ENCODE results near the gene RASGEF1C.
"Not testable (repeated sequence)": the region's sequence is repeated elsewhere in the genome, so short reads cannot be mapped to it uniquely, and the experiment has no call there.

The RASGEF1C gene

GRCh38 chr5:180127682-180128670, 81.0 kb downstream of the RASGEF1C start:
- intact Hi-C loops (cut with DNase I), result loop anchor here (2.0 to 5.0 kb wide), 4 partner anchors 39 to 344 kb away; partner anchors contain the start of genes MAPK9 and RASGEF1C
- peak in 3 of 10 donors; percentile 16 to 82 (median 76) for DNase-seq

- DNase-seq, result peak in 7 of 10 donors; percentile 50 to 93 (median 70)
- intact Hi-C loops (cut with DNase I), result loop anchor here (5.0 kb wide), 3 partner anchors 40 to 345 kb away; partner anchors contain the start of gene MAPK9
Measured at GRCh38 chr5:180126716-180127681, 82.0 kb downstream of the RASGEF1C start.

GRCh38 chr5:180126156-180126555, 82.9 kb downstream of the RASGEF1C start:
- intact Hi-C loops (cut with DNase I), result loop anchor here (5.0 kb wide), 3 partner anchors 41 to 346 kb away; partner anchors contain the start of gene MAPK9
- not testable (repeated sequence) for DNase-seq

- intact Hi-C loops (cut with DNase I), result loop anchor here (5.0 kb wide), 3 partner anchors 43 to 348 kb away; partner anchors contain the start of gene MAPK9
- DNase-seq, result peak in 2 of 10 donors; percentile 10 to 35
Measured at GRCh38 chr5:180124662-180125061, 84.3 kb downstream of the RASGEF1C start.

GRCh38 chr5:180122875-180123274, 86.1 kb downstream of the RASGEF1C start:
- intact Hi-C loops (cut with DNase I), result no loop called here

GRCh38 chr5:180121826-180122413, 87.1 kb downstream of the RASGEF1C start:
- intact Hi-C loops (cut with DNase I), result no loop called here
- peak in 4 of 10 donors; percentile 11 to 58 (median 29) for DNase-seq

More at GRCh38 chr5:180122875-180123274, 86.1 kb downstream of the RASGEF1C start:
- no peak for DNase-seq

GRCh38 chr5:180120237-180121101, 88.5 kb downstream of the RASGEF1C start:
- intact Hi-C loops (cut with DNase I), result no loop called here
- DNase-seq, result peak in 5 of 10 donors; percentile 5 to 80 (median 50)

- DNase-seq, result peak in 3 of 10 donors; percentile 5 to 67 (median 55)
- intact Hi-C loops (cut with DNase I), result no loop called here
Measured at GRCh38 chr5:180119903-180120236, 89.1 kb downstream of the RASGEF1C start.

GRCh38 chr5:180119031-180119902, 89.7 kb downstream of the RASGEF1C start:
- peak in 4 of 10 donors; percentile 3 to 75 (median 62) for DNase-seq
- intact Hi-C loops (cut with DNase I), result no loop called here

GRCh38 chr5:180118391-180118791, 90.6 kb downstream of the RASGEF1C start:
- DNase-seq, result peak in 5 of 10 donors; percentile 4 to 69 (median 38)

GRCh38 chr5:180117000-180117725, 91.8 kb downstream of the RASGEF1C start:
- DNase-seq, result peak in 4 of 10 donors; percentile 7 to 83 (median 71)
- intact Hi-C loops (cut with DNase I), result no loop called here

More at GRCh38 chr5:180118391-180118791, 90.6 kb downstream of the RASGEF1C start:
- intact Hi-C loops (cut with DNase I), result no loop called here

GRCh38 chr5:180116077-180116999, 92.7 kb downstream of the RASGEF1C start:
- intact Hi-C loops (cut with DNase I), result no loop called here
- DNase-seq, result peak in 6 of 10 donors; percentile 1 to 82 (median 34)

- intact Hi-C loops (cut with DNase I), result no loop called here
- peak in 4 of 10 donors; percentile 1 to 60 (median 28) for DNase-seq
Measured at GRCh38 chr5:180115326-180116076, 93.5 kb downstream of the RASGEF1C start.

GRCh38 chr5:180114304-180115003, 94.6 kb downstream of the RASGEF1C start:
- intact Hi-C loops (cut with DNase I), result no loop called here
- DNase-seq, result peak in 5 of 10 donors; percentile 1 to 62 (median 52)

Measured in posterior cingulate gyrus (tissue), 11 donors.